ENCODE measurements around the gene MIA3. TPM values are rescaled to one million over a fixed set of nuclear protein-coding genes. Genes with fewer than 3 reads are reported as not detected.

Gene MIA3
- total and polyA plus RNA-seq, 9 of the 15 experiments (the other 6 are each of a cell fraction or from before 2014, with no cell fraction given) = 21.6 to 89.4 (median 40.8) TPM

DNA sequence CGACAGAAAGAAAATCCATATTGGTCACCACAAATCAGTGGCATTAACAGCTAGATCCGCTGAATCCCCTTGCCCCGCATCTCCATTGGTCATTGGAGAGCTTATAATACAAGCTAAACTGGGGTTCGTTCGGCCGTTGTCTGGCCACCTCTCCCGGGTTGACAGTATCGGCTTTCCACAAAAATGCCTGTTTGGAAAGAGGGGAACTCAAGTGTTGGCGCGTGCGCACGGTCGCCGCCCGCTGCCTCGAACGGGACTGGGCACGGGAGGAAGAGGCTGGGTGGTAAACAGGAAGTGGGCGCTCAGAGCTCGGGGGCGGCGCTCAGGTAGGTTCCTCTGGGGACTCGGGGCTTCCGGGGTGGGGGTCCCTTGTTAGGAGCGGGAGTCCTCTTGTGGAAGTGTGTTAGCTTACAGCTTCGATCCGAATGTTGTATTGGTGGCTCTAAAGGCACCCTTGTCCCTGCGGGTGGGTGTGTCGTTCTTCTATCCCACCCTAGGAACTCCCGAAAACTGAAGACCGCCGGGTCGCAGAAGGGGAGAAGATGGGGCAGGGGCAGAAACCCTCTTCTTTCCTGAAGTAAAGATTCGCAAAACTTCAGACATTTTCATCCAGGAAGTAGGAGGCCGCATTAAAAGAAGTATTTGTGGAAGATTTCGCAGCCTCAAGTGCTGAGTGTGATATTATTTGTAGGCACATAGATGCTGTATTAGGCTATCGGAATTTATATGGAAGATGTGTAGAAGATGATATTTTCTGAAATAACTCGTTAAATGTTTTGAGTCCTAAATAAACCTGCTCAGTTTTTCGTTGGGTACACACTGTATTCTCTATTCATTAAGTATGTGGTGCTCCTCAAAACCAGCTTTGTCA, 95.4 kb downstream of the MIA3 start (continued):
- TF ChIP-seq, protein P1, sequence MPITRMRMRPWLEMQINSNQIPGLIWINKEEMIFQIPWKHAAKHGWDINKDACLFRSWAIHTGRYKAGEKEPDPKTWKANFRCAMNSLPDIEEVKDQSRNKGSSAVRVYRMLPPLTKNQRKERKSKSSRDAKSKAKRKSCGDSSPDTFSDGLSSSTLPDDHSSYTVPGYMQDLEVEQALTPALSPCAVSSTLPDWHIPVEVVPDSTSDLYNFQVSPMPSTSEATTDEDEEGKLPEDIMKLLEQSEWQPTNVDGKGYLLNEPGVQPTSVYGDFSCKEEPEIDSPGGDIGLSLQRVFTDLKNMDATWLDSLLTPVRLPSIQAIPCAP (CRISPR knock-in tag; IDR thresholded peaks at IDR 0.05; ENCODE audit: borderline replicate concordance) = 0 out of 2 replicates have a peak, but pooled peaks have one; percentile 22
- TF ChIP-seq U2AF2 (optimal IDR thresholded peaks at IDR 0.05; ENCODE audit: low read depth, low read length) = no peak
- TF ChIP-seq FOXM1 (IDR thresholded peaks at IDR 0.05; ENCODE audit: low read depth) = peak; percentile 79
- TF ChIP-seq FOXM1 (CRISPR knock-in tag; IDR thresholded peaks at IDR 0.05; ENCODE audit: low read depth) = no peak
- TF ChIP-seq NR1H2 (CRISPR knock-in tag; IDR thresholded peaks at IDR 0.05) = no peak
- no peak for TF ChIP-seq FOXA1 (IDR thresholded peaks at IDR 0.05; ENCODE audit: borderline replicate concordance)
- TF ChIP-seq, protein P2, sequence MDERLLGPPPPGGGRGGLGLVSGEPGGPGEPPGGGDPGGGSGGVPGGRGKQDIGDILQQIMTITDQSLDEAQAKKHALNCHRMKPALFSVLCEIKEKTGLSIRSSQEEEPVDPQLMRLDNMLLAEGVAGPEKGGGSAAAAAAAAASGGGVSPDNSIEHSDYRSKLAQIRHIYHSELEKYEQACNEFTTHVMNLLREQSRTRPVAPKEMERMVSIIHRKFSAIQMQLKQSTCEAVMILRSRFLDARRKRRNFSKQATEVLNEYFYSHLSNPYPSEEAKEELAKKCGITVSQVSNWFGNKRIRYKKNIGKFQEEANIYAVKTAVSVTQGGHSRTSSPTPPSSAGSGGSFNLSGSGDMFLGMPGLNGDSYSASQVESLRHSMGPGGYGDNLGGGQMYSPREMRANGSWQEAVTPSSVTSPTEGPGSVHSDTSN (CRISPR knock-in tag; IDR thresholded peaks at IDR 0.05; ENCODE audit: low read depth) = no peak
- TF ChIP-seq, protein P2 (tag; conservative IDR thresholded peaks at IDR 0.05; ENCODE audit: low read depth) = no peak
- no peak for TF ChIP-seq CBFB (CRISPR knock-in tag; IDR thresholded peaks at IDR 0.05)
- TF ChIP-seq MED1 (CRISPR knock-in tag; IDR thresholded peaks at IDR 0.05; ENCODE audit: borderline replicate concordance) = no peak
- TF ChIP-seq ZNF263 (CRISPR knock-in tag; IDR thresholded peaks at IDR 0.05; ENCODE audit: borderline replicate concordance) = no peak
- TF ChIP-seq, protein P3, sequence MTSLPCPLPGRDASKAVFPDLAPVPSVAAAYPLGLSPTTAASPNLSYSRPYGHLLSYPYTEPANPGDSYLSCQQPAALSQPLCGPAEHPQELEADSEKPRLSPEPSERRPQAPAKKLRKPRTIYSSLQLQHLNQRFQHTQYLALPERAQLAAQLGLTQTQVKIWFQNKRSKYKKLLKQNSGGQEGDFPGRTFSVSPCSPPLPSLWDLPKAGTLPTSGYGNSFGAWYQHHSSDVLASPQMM (CRISPR knock-in tag; IDR thresholded peaks at IDR 0.05) = no peak
- TF ChIP-seq, protein P4, sequence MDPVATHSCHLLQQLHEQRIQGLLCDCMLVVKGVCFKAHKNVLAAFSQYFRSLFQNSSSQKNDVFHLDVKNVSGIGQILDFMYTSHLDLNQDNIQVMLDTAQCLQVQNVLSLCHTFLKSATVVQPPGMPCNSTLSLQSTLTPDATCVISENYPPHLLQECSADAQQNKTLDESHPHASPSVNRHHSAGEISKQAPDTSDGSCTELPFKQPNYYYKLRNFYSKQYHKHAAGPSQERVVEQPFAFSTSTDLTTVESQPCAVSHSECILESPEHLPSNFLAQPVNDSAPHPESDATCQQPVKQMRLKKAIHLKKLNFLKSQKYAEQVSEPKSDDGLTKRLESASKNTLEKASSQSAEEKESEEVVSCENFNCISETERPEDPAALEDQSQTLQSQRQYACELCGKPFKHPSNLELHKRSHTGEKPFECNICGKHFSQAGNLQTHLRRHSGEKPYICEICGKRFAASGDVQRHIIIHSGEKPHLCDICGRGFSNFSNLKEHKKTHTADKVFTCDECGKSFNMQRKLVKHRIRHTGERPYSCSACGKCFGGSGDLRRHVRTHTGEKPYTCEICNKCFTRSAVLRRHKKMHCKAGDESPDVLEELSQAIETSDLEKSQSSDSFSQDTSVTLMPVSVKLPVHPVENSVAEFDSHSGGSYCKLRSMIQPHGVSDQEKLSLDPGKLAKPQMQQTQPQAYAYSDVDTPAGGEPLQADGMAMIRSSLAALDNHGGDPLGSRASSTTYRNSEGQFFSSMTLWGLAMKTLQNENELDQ (CRISPR knock-in tag; IDR thresholded peaks at IDR 0.05; ENCODE audit: borderline replicate concordance) = no peak; the same call in 1 of the 2 replicates
- no peak for TF ChIP-seq RFX1 (IDR thresholded peaks at IDR 0.05)
- no peak for TF ChIP-seq ZKSCAN3 (CRISPR knock-in tag; IDR thresholded peaks at IDR 0.05)
- TF ChIP-seq KAT8 (IDR thresholded peaks at IDR 0.05; ENCODE audit: low read depth) = no peak
- no peak for TF ChIP-seq SMAD3 (CRISPR knock-in tag; conservative IDR thresholded peaks at IDR 0.05)
- TF ChIP-seq BMI1 (IDR thresholded peaks at IDR 0.05; ENCODE audit: low read length) = no peak
- no peak; the same call in 1 of the 2 replicates for TF ChIP-seq BACH1 (tag; IDR thresholded peaks at IDR 0.05)
- no peak for TF ChIP-seq ZNF830 (CRISPR knock-in tag; IDR thresholded peaks at IDR 0.05)
- no peak for TF ChIP-seq RBM39 (optimal IDR thresholded peaks at IDR 0.05; ENCODE audit: low read depth, low read length)
